Caco-2 (cell line): Measurements from ENCODE around the gene LRRC36. TPM values are rescaled to one million over a fixed set of nuclear protein-coding genes. Genes with fewer than 3 reads are reported as not detected.

Experiments
- BruUV-seq: library from RNA; stranded (reverse); fragments of 400-500 nt; replicated peaks from 2 replicates; lab custom pipeline; 2021; lab: Mats Ljungman, UMichigan
- CTCF ChIA-PET: fragments of 300-600 bp; sonication (Branson Sonifier 250); formaldehyde crosslinking; loops from one replicate; lab custom pipeline; 2022; ENCODE audit warnings: antibody characterized with exemption; lab: Charles Lee
- POLR2A ChIA-PET: fragments of 300-600 bp; sonication (Branson Sonifier 250); formaldehyde crosslinking; loops from one replicate; lab custom pipeline; 2022; ENCODE audit warnings: antibody characterized with exemption; lab: Charles Lee
- DNase-seq, 2 experiments: peaks; one replicate each; pipeline versions ENCODE4 v3.0.0 to v3.0.0-alpha.2; 2020 to 2022
- H3K27me3 ChIP-seq: replicated peaks from 2 replicates; pipeline ENCODE4 v1.6.0; 2011; ENCODE audit warnings: low read length; ENCODE audit not compliant: control insufficient read depth, insufficient read depth
- H3K36me3 ChIP-seq: 2 replicates; pipeline ENCODE4 v1.5.1; 2011; ENCODE audit warnings: low read length; ENCODE audit not compliant: control insufficient read depth, insufficient read depth
- H3K4me1 ChIP-seq: fragments of 250-450 bp; sonication (Bioruptor Pico); 2 replicates; pipeline ENCODE4 v1.5.1; 2020; ENCODE audit warnings: mild to moderate bottlenecking
- H3K4me3 ChIP-seq: 2 replicates; pipeline ENCODE4 v1.5.1; 2011; ENCODE audit warnings: low read depth, mild to moderate bottlenecking, control low read depth, low read length
- H3K9me3 ChIP-seq: fragments of 250-450 bp; sonication (Bioruptor Pico); 2 replicates; pipeline ENCODE4 v1.5.1; 2020; ENCODE audit warnings: mild to moderate bottlenecking, moderate library complexity
- H3K27ac Mint-ChIP-seq: one replicate; pipeline ENCODE4 v1.8.0; 2022; ENCODE audit warnings: mixed read lengths; ENCODE audit not compliant: unreplicated experiment
- H3K27me3 Mint-ChIP-seq: one replicate; pipeline ENCODE4 v1.8.0; 2022; ENCODE audit warnings: mixed read lengths; ENCODE audit not compliant: insufficient read depth, unreplicated experiment
- H3K36me3 Mint-ChIP-seq: one replicate; pipeline ENCODE4 v1.8.0; 2022; ENCODE audit warnings: mild to moderate bottlenecking, mixed read lengths; ENCODE audit not compliant: insufficient read depth, unreplicated experiment
- H3K4me1 Mint-ChIP-seq: one replicate; pipeline ENCODE4 v1.8.0; 2022; ENCODE audit warnings: low read depth, mixed read lengths; ENCODE audit not compliant: unreplicated experiment
- H3K4me3 Mint-ChIP-seq: one replicate; pipeline ENCODE4 v1.8.0; 2022; ENCODE audit warnings: mild to moderate bottlenecking, moderate library complexity, mixed read lengths; ENCODE audit not compliant: unreplicated experiment
- H3K9me3 Mint-ChIP-seq: one replicate; pipeline ENCODE4 v1.8.0; 2022; ENCODE audit warnings: mixed read lengths; ENCODE audit not compliant: unreplicated experiment
- CTCF ChIP-seq, 2 experiments: fragments of 200-600 bp in 1 of 2; IDR thresholded peaks; 1 replicate in 1 of 2; 2 replicates in 1 of 2; pipeline versions ENCODE4 v1.5.1 to v1.8.0; 2011 to 2022; ENCODE audit warnings: antibody characterized with exemption in 1 of 2, control low read depth in 1 of 2, inconsistent platforms in 1 of 2, low read depth in 1 of 2, low read length in 1 of 2, mild to moderate bottlenecking in 1 of 2, moderate library complexity in 1 of 2; ENCODE audit not compliant: insufficient read depth in 1 of 2, severe bottlenecking in 1 of 2, unreplicated experiment in 1 of 2
- intact Hi-C: fragments of 100-400 bp; cut with micrococcal nuclease; formaldehyde crosslinking; loops from one replicate; pipeline ENCODE4 v1.10.0; 2022; ENCODE audit not compliant: unreplicated experiment
- total RNA-seq: library from RNA; stranded (reverse); gene quantifications from 2 replicates; pipeline ENCODE4 v1.2.3, GENCODE V29; 2022

The LRRC36 gene
- total RNA-seq, 1 experiment from 2014 or later = not detected

- no TSS peak for BruUV-seq
- H3K4me1 ChIP-seq = peaks cover 23% of the 10 kb centered on the region
- Mint-ChIP-seq H3K36me3 (peaks cover 32% of the 10 kb centered on the region), H3K27me3 (no peaks in the 10 kb centered on the region), H3K27ac (no peak overlapping the region), H3K4me1 (peaks cover 7% of the 10 kb centered on the region), H3K4me3 (no peak overlapping the region), H3K9me3 (no peaks in the 10 kb centered on the region)
- no peaks in the 10 kb centered on the region for H3K9me3 ChIP-seq
- ChIA-PET CTCF (interaction anchor here (0.6 to 2.2 kb wide), 4 partner anchors 26 to 428 kb away, joined by 3 to 9 read pairs (median 4); partner anchors contain the start of gene FHOD1), POLR2A (interaction anchor here (1.3 kb wide), 1 partner anchor 26 kb away, joined by 4 read pairs; no protein-coding TSS in a partner anchor)
- DNase-seq = no peak
- intact Hi-C loops = no loop called here
- H3K27me3 ChIP-seq = no peaks in the 10 kb centered on the region
- no peak overlapping the region for H3K4me3 ChIP-seq
- TF ChIP-seq CTCF (IDR thresholded peaks at IDR 0.05; ENCODE audit: insufficient read depth in 1 of 2, low read depth in 1 of 2, low read length in 1 of 2, severe bottlenecking in 1 of 2, unreplicated experiment in 1 of 2) = no peak
- peaks cover 2% of the 10 kb centered on the region for H3K36me3 ChIP-seq
Observed at GRCh38 chr16:67286441-67287235, 40.0 kb upstream of the LRRC36 start.

- Mint-ChIP-seq H3K27me3 (no peaks in the 10 kb centered on the region), H3K4me3 (no peak overlapping the region), H3K4me1 (peaks cover 6% of the 10 kb centered on the region), H3K27ac (no peak overlapping the region), H3K36me3 (peaks cover 34% of the 10 kb centered on the region), H3K9me3 (no peaks in the 10 kb centered on the region)
- CTCF ChIA-PET = interaction anchor here (1.8 kb wide), 1 partner anchor 28 kb away, joined by 3 read pairs; no protein-coding TSS in a partner anchor
- TF ChIP-seq CTCF (IDR thresholded peaks at IDR 0.05; ENCODE audit: insufficient read depth in 1 of 2, low read depth in 1 of 2, low read length in 1 of 2, severe bottlenecking in 1 of 2, unreplicated experiment in 1 of 2) = no peak
- no peak for DNase-seq
- H3K4me1 ChIP-seq = peaks cover 23% of the 10 kb centered on the region
- intact Hi-C loops = no loop called here
- H3K36me3 ChIP-seq = peaks cover 2% of the 10 kb centered on the region
- no peaks in the 10 kb centered on the region for H3K27me3 ChIP-seq
- no peaks in the 10 kb centered on the region for H3K9me3 ChIP-seq
- POLR2A ChIA-PET = interaction anchor here (0.6 kb wide), 1 partner anchor 146 kb away, joined by 3 read pairs; no protein-coding TSS in a partner anchor
- no TSS peak for BruUV-seq
- H3K4me3 ChIP-seq = no peak overlapping the region
Observed at GRCh38 chr16:67287960-67288359, 38.7 kb upstream of the LRRC36 start.

GRCh38 chr16:67291461-67291860, 35.2 kb upstream of the LRRC36 start:
- DNase-seq = no peak
- no peaks in the 10 kb centered on the region for H3K27me3 Mint-ChIP-seq
- H3K36me3 ChIP-seq = no peaks in the 10 kb centered on the region; the same call in 1 of the 2 replicates
- H3K36me3 Mint-ChIP-seq = peaks cover 20% of the 10 kb centered on the region
- ChIA-PET POLR2A (no interaction called here), CTCF (no interaction called here)
- H3K4me3 ChIP-seq = no peak overlapping the region
- no TSS peak for BruUV-seq
- intact Hi-C loops = loop anchor here (5.0 kb wide), 1 partner anchor 46 kb away; no protein-coding TSS in a partner anchor
- H3K9me3 Mint-ChIP-seq = no peaks in the 10 kb centered on the region
- H3K9me3 ChIP-seq = no peaks in the 10 kb centered on the region
- H3K4me1 ChIP-seq = peaks cover 23% of the 10 kb centered on the region
- no peak overlapping the region for H3K4me3 Mint-ChIP-seq
- no peak overlapping the region for H3K27ac Mint-ChIP-seq
- no peaks in the 10 kb centered on the region for H3K27me3 ChIP-seq
- H3K4me1 Mint-ChIP-seq = peaks cover 3% of the 10 kb centered on the region
- no peak for TF ChIP-seq CTCF (IDR thresholded peaks at IDR 0.05; ENCODE audit: insufficient read depth in 1 of 2, low read depth in 1 of 2, low read length in 1 of 2, severe bottlenecking in 1 of 2, unreplicated experiment in 1 of 2)
